K562 (cell line): ENCODE results near the gene RPS15A. TPM values are rescaled to one million over a fixed set of nuclear protein-coding genes. Genes with fewer than 3 reads are reported as not detected.

Experiments used
- ATAC-seq: fragments of 200-7000 bp; cut with Tn5 transposase; 3 replicates; pipeline ENCODE4 v1.9.1; 2020; ENCODE audit warnings: moderate library complexity
- BruUV-seq: library from RNA; stranded (reverse); fragments of 400-500 nt; replicated peaks from 2 replicates; lab custom pipeline; 2021; lab: Mats Ljungman, UMichigan
- CTCF ChIA-PET: fragments of 300-600 bp; formaldehyde crosslinking; extraction: SDS; loops from one replicate; lab custom pipeline; 2021; ENCODE audit warnings: low intra/inter-chr PET ratio; lab: Yijun Ruan, JAX
- POLR2A ChIA-PET: fragments of 300-600, 350-650 bp; sonication (Branson Sonifier 250); formaldehyde crosslinking; extraction: SDS; loops from one replicate; lab custom pipeline; 2021; ENCODE audit warnings: antibody characterized with exemption, inconsistent platforms; lab: Yijun Ruan, JAX
- DNase-seq, 4 experiments: peaks; one replicate each; pipeline versions ENCODE4 v3.0.0 to v3.0.0-alpha.2; 2011 to 2018; ENCODE audit warnings: low spot score in 3 of 4, mixed read lengths in 3 of 4; ENCODE audit errors: extremely low read depth in 1 of 4
- FAIRE-seq: peaks from 2 replicates; lab custom pipeline; 2011; peaks lifted over from hg19 to GRCh38; lab: Jason Lieb, UNC
- H2AFZ ChIP-seq: 2 replicates; pipeline ENCODE4 v1.6.0; 2011; ENCODE audit warnings: low read depth, low read length, control low read depth, inconsistent platforms
- H3K27ac ChIP-seq: fragments of 200-600 bp; 3 replicates; pipeline ENCODE4 v1.8.0; 2011; ENCODE audit warnings: low read depth, mild to moderate bottlenecking, control low read depth, inconsistent platforms, low read length, moderate library complexity, mixed read lengths; ENCODE audit errors: extremely low read depth
- H3K27me3 ChIP-seq, 2 experiments: fragments of 300-600 bp in 1 of 2; 2 replicates in 1 of 2; 3 replicates in 1 of 2; pipeline versions ENCODE4 v1.6.0 to v1.8.0; 2011; ENCODE audit warnings: inconsistent platforms in 2 of 2, low read length in 2 of 2, mild to moderate bottlenecking in 1 of 2, mixed read lengths in 1 of 2, moderate library complexity in 1 of 2; ENCODE audit not compliant: control insufficient read depth in 2 of 2, insufficient read depth in 2 of 2
- H3K36me3 ChIP-seq: fragments of 300-600 bp; 3 replicates; pipeline ENCODE4 v1.8.0; 2011; ENCODE audit warnings: mild to moderate bottlenecking, low read length, inconsistent platforms; ENCODE audit not compliant: control insufficient read depth, insufficient read depth
- H3K4me1 ChIP-seq, 2 experiments: fragments of 200-600 bp in 1 of 2; replicated peaks in 1 of 2; 2 replicates in 1 of 2; 3 replicates in 1 of 2; pipeline versions ENCODE4 v1.5.1 to v1.8.0; 2011; ENCODE audit warnings: inconsistent platforms in 2 of 2, low read length in 2 of 2, mild to moderate bottlenecking in 1 of 2, mixed read lengths in 1 of 2, moderate library complexity in 1 of 2; ENCODE audit not compliant: control insufficient read depth in 2 of 2, insufficient read depth in 2 of 2
- H3K4me2 ChIP-seq: 2 replicates; pipeline ENCODE4 v1.6.1; 2011; ENCODE audit warnings: low read length, control low read depth, inconsistent platforms, mixed read lengths; ENCODE audit not compliant: insufficient read depth
- H3K4me3 ChIP-seq: fragments of 200-600 bp; sonication (generic), shearing (Covaris generic); 2 replicates; pipeline ENCODE4 v1.5.1; 2016; ENCODE audit warnings: control low read depth, inconsistent platforms
- H3K79me2 ChIP-seq: fragments of 200-600 bp; 3 replicates; pipeline ENCODE4 v1.8.0; 2011; ENCODE audit warnings: low read length, inconsistent platforms; ENCODE audit not compliant: control insufficient read depth, insufficient read depth
- H3K9ac ChIP-seq, 2 experiments: 2 replicates each; pipeline versions ENCODE4 v1.6.0 to v1.6.1; 2011; ENCODE audit warnings: low read depth in 2 of 2, low read length in 2 of 2, control low read depth in 1 of 2, inconsistent platforms in 1 of 2, mild to moderate bottlenecking in 1 of 2, mixed read lengths in 1 of 2; ENCODE audit not compliant: insufficient read depth in 1 of 2
- H3K9me1 ChIP-seq: one replicate; pipeline ENCODE4 v1.6.0; 2011; ENCODE audit warnings: inconsistent platforms, mild to moderate bottlenecking, low read length, moderate library complexity; ENCODE audit not compliant: control insufficient read depth, insufficient read depth
- H3K9me3 ChIP-seq: replicated peaks from 2 replicates; pipeline ENCODE4 v1.5.1; 2011; ENCODE audit warnings: low read depth, low read length, inconsistent platforms; ENCODE audit not compliant: control insufficient read depth, insufficient read depth
- H4K20me1 ChIP-seq: replicated peaks from 2 replicates; pipeline ENCODE4 v1.6.1; 2011; ENCODE audit warnings: low read length, inconsistent platforms, mixed read lengths; ENCODE audit not compliant: control insufficient read depth, insufficient read depth
- ARID1B ChIP-seq: fragments of 450-650 bp; IDR thresholded peaks from 2 replicates; pipeline ENCODE4 v1.6.1; 2016; ENCODE audit warnings: antibody characterized with exemption, mild to moderate bottlenecking, inconsistent platforms
- BRF1 ChIP-seq: IDR thresholded peaks from 3 replicates; pipeline ENCODE4 v1.6.1; 2011; ENCODE audit warnings: borderline replicate concordance, mild to moderate bottlenecking; ENCODE audit not compliant: insufficient read length; ENCODE audit errors: extremely low read depth
- HEY1 ChIP-seq: fragments of 250-450 bp; sonication (Bioruptor Pico); IDR thresholded peaks from 2 replicates; pipeline ENCODE4 v1.5.0; 2020; ENCODE audit warnings: mild to moderate bottlenecking, moderate library complexity, borderline replicate concordance
- IRF2 ChIP-seq: sonication (generic); formaldehyde crosslinking; IDR thresholded peaks from 2 replicates; pipeline ENCODE4 v1.8.1; 2022; ENCODE audit warnings: mild to moderate bottlenecking, missing genetic modification reagents
- MCM3 ChIP-seq: fragments of 450-650 bp; IDR thresholded peaks from 2 replicates; pipeline ENCODE4 v1.6.1; 2016
- NELFE ChIP-seq: IDR thresholded peaks from 2 replicates; pipeline ENCODE4 v1.6.1; 2011; ENCODE audit warnings: mild to moderate bottlenecking; ENCODE audit not compliant: insufficient read depth, insufficient read length
- RB1 ChIP-seq: fragments of 450-650 bp; IDR thresholded peaks from 2 replicates; pipeline ENCODE4 v1.6.1; 2017; ENCODE audit warnings: low read depth, mild to moderate bottlenecking
- RERE ChIP-seq: sonication (generic); formaldehyde crosslinking; IDR thresholded peaks from 2 replicates; pipeline ENCODE4 v1.8.0; 2023; ENCODE audit warnings: missing genetic modification reagents, mild to moderate bottlenecking, borderline replicate concordance
- SMAD1 ChIP-seq: fragments of 150-350 bp; IDR thresholded peaks from 2 replicates; pipeline ENCODE4 v1.6.1; 2014; ENCODE audit warnings: low read length, low read depth; ENCODE audit not compliant: partially characterized antibody
- SREBF2 ChIP-seq: sonication (generic); formaldehyde crosslinking; IDR thresholded peaks from 2 replicates; pipeline ENCODE4 v1.4.0; 2020; ENCODE audit warnings: mild to moderate bottlenecking, missing genetic modification reagents
- ZNF134 ChIP-seq: fragments of 250-450 bp; sonication (Bioruptor Pico); conservative IDR thresholded peaks from 2 replicates; pipeline ENCODE4 v1.4.0; 2020
- ZNF41 ChIP-seq: fragments of 250-450 bp; sonication (Bioruptor Pico); conservative IDR thresholded peaks from 2 replicates; pipeline ENCODE4 v1.4.0; 2020; ENCODE audit warnings: mild to moderate bottlenecking
- ZNF444 ChIP-seq: fragments of 250-450 bp; sonication (Bioruptor Pico); IDR thresholded peaks from 2 replicates; pipeline ENCODE4 v1.4.0; 2020; ENCODE audit warnings: mild to moderate bottlenecking, moderate library complexity
- WGBS: fragments of 100-300 bp; shearing (Covaris generic); methylation state at CpG from one replicate; pipeline ENCODE4 v1.1.6; 2016; ENCODE audit warnings: low coverage, mixed read lengths; ENCODE audit not compliant: insufficient coverage; ENCODE audit errors: missing lambda C conversion rate; 5-methylcytosine and 5-hydroxymethylcytosine counted together
- in situ Hi-C: fragments of 300-500 bp; cut with MboI; formaldehyde crosslinking; loops from 4 replicates; pipeline ENCODE4 v1.15.0; 2018; ENCODE audit warnings: inconsistent platforms, mixed read lengths
- intact Hi-C: fragments of 100-400 bp; cut with micrococcal nuclease; formaldehyde crosslinking; loops from 2 replicates; pipeline ENCODE4 v1.14.2; 2022
- polyA plus RNA-seq, 8 experiments: library from polyadenylated mRNA; depleted of rRNA in 4 of 8; stranded (reverse) in 5 of 8; unstranded in 3 of 8; fragments of >200 nt; fragmentation: Nextera tagmentation in 2 of 8; fragmentation: Illumina TruSeq in 1 of 8; extraction: Ambion mirVana in 2 of 8; extraction: Trizol in 1 of 8; gene quantifications; 2 replicates each; pipeline versions ENCODE4 v1.2.1 to v1.2.3, GENCODE V29; 2011 to 2014; ENCODE audit warnings: inconsistent platforms in 1 of 8, missing spikeins in 1 of 8
- total RNA-seq, 7 experiments: library from RNA; depleted of rRNA in 6 of 7; stranded (reverse); fragments of >200 nt in 6 of 7; fragmentation: Illumina TruSeq in 2 of 7; extraction: Trizol in 2 of 7; gene quantifications; 2 replicates each; pipeline versions ENCODE4 v1.2.1 to v1.2.3, GENCODE V29; 2011 to 2021; ENCODE audit warnings: low replicate concordance in 1 of 7
- TF ChIP-seq, protein P1 (sequence below): fragments of 450-650 bp; IDR thresholded peaks from 2 replicates; pipeline ENCODE4 v1.6.1; 2016; ENCODE audit warnings: mild to moderate bottlenecking
- TF ChIP-seq, protein P2 (sequence below): fragments of 450-650 bp; IDR thresholded peaks from 2 replicates; pipeline ENCODE4 v1.6.1; 2016; ENCODE audit warnings: borderline replicate concordance

Gene RPS15A
- total and polyA plus RNA-seq, 9 of the 15 experiments (the other 6 are each of a cell fraction or from before 2014, with no cell fraction given): 1,397 to 5,474 (median 2,798) TPM

DNA sequence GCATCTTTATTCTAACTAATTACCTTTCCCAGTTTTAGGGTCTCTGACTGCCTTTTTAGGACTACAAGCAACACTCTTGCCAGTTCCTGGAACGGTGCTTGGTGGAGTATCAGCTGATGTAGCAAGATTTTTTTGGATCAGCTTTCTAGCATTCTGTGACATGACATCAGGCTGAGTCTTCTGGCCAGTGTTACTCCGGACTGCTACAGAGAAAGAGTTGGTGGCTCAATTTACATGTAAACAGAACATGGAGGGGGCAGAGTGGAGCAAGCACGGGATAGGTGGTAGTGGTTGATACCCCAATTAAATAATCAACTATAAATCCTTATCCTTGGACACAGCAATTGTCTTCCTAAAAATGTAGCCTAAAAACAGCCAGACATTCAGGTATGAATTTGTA is 21.8 kb upstream of the RPS15A start:
- Histone ChIP-seq H2AFZ (no peak overlapping the region), H3K4me2 (no peak overlapping the region), H3K9me1 (no peaks in the 10 kb centered on the region), H3K79me2 (no peaks in the 10 kb centered on the region), H3K9me3 (no peaks in the 10 kb centered on the region), H3K4me3 (no peak overlapping the region), H3K27me3 (no peaks in the 10 kb centered on the region), H3K4me1 (no peaks in the 10 kb centered on the region), H3K27ac (no peak overlapping the region), H4K20me1 (no peaks in the 10 kb centered on the region), H3K9ac (no peak overlapping the region), H3K36me3 (peaks cover 84% of the 10 kb centered on the region)
- ChIA-PET POLR2A (no interaction called here), CTCF (no interaction called here)
- DNase-seq: no peak
- no TSS peak for BruUV-seq
- WGBS: 90% methylated on average over 3 of the region's 3 CpGs
- ATAC-seq: no peak
- in situ Hi-C loops: no loop called here
- intact Hi-C loops: no loop called here
- FAIRE-seq: no peak
- no peak for TF ChIP-seq RB1
- TF ChIP-seq BRF1: no peak
- TF ChIP-seq, protein P1, sequence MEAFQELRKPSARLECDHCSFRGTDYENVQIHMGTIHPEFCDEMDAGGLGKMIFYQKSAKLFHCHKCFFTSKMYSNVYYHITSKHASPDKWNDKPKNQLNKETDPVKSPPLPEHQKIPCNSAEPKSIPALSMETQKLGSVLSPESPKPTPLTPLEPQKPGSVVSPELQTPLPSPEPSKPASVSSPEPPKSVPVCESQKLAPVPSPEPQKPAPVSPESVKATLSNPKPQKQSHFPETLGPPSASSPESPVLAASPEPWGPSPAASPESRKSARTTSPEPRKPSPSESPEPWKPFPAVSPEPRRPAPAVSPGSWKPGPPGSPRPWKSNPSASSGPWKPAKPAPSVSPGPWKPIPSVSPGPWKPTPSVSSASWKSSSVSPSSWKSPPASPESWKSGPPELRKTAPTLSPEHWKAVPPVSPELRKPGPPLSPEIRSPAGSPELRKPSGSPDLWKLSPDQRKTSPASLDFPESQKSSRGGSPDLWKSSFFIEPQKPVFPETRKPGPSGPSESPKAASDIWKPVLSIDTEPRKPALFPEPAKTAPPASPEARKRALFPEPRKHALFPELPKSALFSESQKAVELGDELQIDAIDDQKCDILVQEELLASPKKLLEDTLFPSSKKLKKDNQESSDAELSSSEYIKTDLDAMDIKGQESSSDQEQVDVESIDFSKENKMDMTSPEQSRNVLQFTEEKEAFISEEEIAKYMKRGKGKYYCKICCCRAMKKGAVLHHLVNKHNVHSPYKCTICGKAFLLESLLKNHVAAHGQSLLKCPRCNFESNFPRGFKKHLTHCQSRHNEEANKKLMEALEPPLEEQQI: no peak
- TF ChIP-seq ZNF444 (CRISPR knock-in tag): no peak
- no peak for TF ChIP-seq ZNF41 (CRISPR knock-in tag)
- TF ChIP-seq NELFE: no peak
- no peak for TF ChIP-seq ARID1B
- no peak for TF ChIP-seq RERE (CRISPR knock-in tag)
- TF ChIP-seq MCM3: no peak
- no peak for TF ChIP-seq SMAD1
- no peak for TF ChIP-seq ZNF134
- no peak for TF ChIP-seq IRF2 (CRISPR knock-in tag)
- no peak for TF ChIP-seq SREBF2 (CRISPR knock-in tag)
- TF ChIP-seq, protein P2, sequence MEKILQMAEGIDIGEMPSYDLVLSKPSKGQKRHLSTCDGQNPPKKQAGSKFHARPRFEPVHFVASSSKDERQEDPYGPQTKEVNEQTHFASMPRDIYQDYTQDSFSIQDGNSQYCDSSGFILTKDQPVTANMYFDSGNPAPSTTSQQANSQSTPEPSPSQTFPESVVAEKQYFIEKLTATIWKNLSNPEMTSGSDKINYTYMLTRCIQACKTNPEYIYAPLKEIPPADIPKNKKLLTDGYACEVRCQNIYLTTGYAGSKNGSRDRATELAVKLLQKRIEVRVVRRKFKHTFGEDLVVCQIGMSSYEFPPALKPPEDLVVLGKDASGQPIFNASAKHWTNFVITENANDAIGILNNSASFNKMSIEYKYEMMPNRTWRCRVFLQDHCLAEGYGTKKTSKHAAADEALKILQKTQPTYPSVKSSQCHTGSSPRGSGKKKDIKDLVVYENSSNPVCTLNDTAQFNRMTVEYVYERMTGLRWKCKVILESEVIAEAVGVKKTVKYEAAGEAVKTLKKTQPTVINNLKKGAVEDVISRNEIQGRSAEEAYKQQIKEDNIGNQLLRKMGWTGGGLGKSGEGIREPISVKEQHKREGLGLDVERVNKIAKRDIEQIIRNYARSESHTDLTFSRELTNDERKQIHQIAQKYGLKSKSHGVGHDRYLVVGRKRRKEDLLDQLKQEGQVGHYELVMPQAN: no peak
- TF ChIP-seq HEY1 (CRISPR knock-in tag): no peak
